MG63 (cell line): ENCODE results near the gene SH2B3. TPM values are rescaled to one million over a fixed set of nuclear protein-coding genes. Genes with fewer than 3 reads are reported as not detected.
"Not testable (repeated sequence)": the region's sequence is repeated elsewhere in the genome, so short reads cannot be mapped to it uniquely, and the experiment has no call there.

ENCODE experiments used
- DNase-seq: peaks from one replicate; pipeline ENCODE4 v3.0.0-alpha.2; 2020
- H3K27me3 ChIP-seq: fragments of 250-450 bp; sonication (Bioruptor Pico); 2 replicates; pipeline ENCODE4 v1.5.1; 2020; ENCODE audit warnings: mild to moderate bottlenecking, moderate library complexity
- H3K36me3 ChIP-seq: fragments of 250-450 bp; sonication (Bioruptor Pico); 2 replicates; pipeline ENCODE4 v1.5.1; 2020; ENCODE audit warnings: mild to moderate bottlenecking, moderate library complexity
- H3K4me3 ChIP-seq: fragments of 250-450 bp; sonication (Bioruptor Pico); 2 replicates; pipeline ENCODE4 v1.5.1; 2020; ENCODE audit warnings: mild to moderate bottlenecking, moderate library complexity
- H3K9me3 ChIP-seq: fragments of 250-450 bp; sonication (Bioruptor Pico); 2 replicates; pipeline ENCODE4 v1.5.1; 2020; ENCODE audit warnings: mild to moderate bottlenecking, moderate library complexity
- total RNA-seq: library from RNA; depleted of rRNA; stranded (reverse); fragments of >200 nt; shearing (Covaris generic); gene quantifications from 2 replicates; pipeline ENCODE4 v1.2.3, GENCODE V29; 2014; ENCODE audit warnings: low replicate concordance

SH2B3 gene
- total RNA-seq, 1 experiment from 2014 or later, result 12.8 TPM

DNA sequence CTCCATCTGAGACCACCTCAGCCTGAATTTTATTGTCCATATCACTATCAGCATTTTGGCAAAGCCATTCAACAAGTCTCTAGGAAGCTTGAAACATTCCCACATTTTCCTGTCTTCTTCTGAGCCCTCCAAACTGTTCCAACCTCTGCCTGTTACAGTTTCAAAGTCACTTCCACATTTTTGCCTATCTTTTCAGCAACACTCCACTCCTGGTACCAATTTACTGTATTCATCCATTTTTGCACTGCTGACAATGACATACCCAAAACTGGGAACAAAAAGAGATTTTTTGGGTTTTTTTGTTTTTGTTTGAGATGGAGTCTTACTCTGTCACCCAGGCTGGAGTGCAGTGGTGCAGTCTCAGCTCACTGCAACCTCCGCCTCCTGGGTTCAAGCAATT lies 32.5 kb upstream of the SH2B3 start:
- not testable (repeated sequence) for H3K27me3 ChIP-seq, H3K9me3 ChIP-seq, H3K4me3 ChIP-seq, DNase-seq, H3K36me3 ChIP-seq

DNA sequence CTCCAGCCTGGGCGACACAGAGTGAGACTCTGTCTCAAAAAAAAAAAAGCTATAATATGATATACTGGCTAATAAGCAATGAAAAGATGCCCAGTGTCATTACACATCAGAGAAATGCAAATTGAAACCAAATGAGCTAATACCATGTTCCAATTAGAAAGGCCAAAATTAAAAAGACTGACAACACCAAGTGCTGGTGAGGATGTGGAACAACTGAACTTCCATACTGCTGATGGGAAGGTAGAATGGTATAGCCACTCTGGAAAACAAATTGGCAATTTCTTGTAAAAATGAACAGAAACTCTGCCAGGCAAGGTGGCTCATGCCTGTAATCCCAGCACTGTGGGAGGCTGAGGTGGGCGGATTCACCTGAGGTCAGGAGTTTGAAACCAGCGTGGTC lies 28.3 kb upstream of the SH2B3 start:
- no peak for DNase-seq
- Histone ChIP-seq H3K36me3 (no peaks in the 10 kb centered on the region), H3K4me3 (no peak overlapping the region), H3K9me3 (no peaks in the 10 kb centered on the region), H3K27me3 (no peaks in the 10 kb centered on the region; the same call in 1 of the 2 replicates)

DNA sequence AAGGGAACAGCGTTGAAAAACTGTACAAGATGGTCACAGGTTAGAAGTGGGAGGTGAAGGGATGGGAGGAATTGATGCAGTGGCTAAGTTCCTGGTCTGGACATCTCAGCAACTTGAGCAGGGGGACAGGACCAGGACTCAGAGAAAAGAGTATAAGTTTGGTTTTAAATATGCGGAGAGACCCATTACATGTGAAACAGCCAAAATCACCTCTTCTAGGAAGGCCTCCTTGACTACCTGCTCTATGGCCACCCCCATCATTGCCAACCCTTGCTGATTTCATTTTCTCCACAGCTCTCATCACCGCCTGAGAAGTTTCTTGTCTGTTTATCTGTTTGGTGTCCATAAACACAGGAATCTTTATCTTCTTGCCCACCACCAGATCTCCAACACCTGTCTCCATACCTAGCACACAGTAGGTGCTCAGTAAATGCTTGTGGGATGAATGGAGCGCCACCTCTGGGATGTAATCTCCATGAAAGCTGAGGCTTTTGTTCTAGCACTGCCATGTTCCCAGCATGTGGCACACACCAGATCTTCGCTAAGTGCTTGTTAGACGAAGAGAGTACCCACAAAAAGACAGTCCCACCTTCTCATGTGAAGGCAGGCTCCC lies 25.7 kb upstream of the SH2B3 start:
- DNase-seq, result no peak
- Histone ChIP-seq H3K27me3 (no peaks in the 10 kb centered on the region; the same call in none of the 2 replicates), H3K9me3 (no peaks in the 10 kb centered on the region), H3K36me3 (no peaks in the 10 kb centered on the region), H3K4me3 (no peak overlapping the region)

DNA sequence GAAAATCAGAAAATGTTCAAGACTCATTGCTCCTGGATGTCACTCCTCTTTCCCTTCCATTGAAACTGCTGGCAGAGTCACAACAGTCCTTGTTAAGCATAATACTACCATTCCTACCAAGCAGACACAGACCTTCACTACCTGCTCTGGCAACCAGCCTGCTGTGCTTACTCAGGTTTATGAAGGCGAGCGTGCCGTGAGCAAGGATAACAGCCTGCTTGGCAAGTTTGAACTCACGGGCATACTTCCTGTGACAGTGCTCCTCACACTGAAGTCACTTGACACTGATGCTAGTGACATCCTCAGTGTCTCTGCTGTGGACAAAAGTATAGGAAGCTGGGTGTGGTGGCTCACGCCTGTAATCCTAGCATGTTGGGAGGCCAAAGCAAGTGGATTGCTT lies 21.1 kb upstream of the SH2B3 start:
- no peak overlapping the region for H3K4me3 ChIP-seq
- no peak for DNase-seq
- no peaks in the 10 kb centered on the region; the same call in 1 of the 2 replicates for H3K27me3 ChIP-seq
- no peaks in the 10 kb centered on the region for H3K9me3 ChIP-seq
- H3K36me3 ChIP-seq, result no peaks in the 10 kb centered on the region

GRCh38 chr12:111386885-111387284 lies 18.8 kb upstream of the SH2B3 start:
- peaks cover 1% of the 10 kb centered on the region for H3K27me3 ChIP-seq
- no peaks in the 10 kb centered on the region for H3K9me3 ChIP-seq
- no peak for DNase-seq
- no peak overlapping the region for H3K4me3 ChIP-seq
- no peaks in the 10 kb centered on the region for H3K36me3 ChIP-seq

- no peak for DNase-seq
- no peaks in the 10 kb centered on the region for H3K9me3 ChIP-seq
- peaks cover 4% of the 10 kb centered on the region for H3K27me3 ChIP-seq
- H3K4me3 ChIP-seq, result no peak overlapping the region
- no peaks in the 10 kb centered on the region for H3K36me3 ChIP-seq
Measured at GRCh38 chr12:111387747-111388323, 17.9 kb upstream of the SH2B3 start.

DNA sequence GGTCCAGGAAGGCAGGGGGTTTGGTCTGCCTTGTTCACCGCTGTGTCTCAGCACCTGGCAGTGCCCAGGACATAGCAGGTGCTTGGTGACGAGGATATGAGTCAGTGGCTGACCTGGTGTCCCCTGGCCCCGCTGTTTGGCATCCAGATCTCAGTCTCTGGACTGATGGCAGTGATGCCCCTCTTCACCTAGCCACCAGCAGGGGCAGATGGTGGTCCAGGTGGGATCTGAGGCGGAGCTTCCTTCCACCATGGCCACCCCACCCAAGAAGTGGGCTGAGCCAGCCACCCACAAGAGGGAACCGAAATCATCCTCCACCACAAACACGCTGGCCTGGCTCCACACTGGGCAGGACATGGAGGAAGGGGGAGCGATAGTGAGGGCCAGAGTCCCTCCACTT lies 16.1 kb upstream of the SH2B3 start:
- Histone ChIP-seq H3K4me3 (no peak overlapping the region), H3K36me3 (no peaks in the 10 kb centered on the region), H3K9me3 (no peaks in the 10 kb centered on the region), H3K27me3 (peaks cover 4% of the 10 kb centered on the region; the same call in 1 of the 2 replicates)
- DNase-seq, result no peak

- H3K36me3 ChIP-seq, result no peaks in the 10 kb centered on the region
- H3K27me3 ChIP-seq, result peaks cover 4% of the 10 kb centered on the region; the same call in 1 of the 2 replicates
- H3K4me3 ChIP-seq, result no peak overlapping the region
- no peak for DNase-seq
- no peaks in the 10 kb centered on the region for H3K9me3 ChIP-seq
Measured at GRCh38 chr12:111390910-111391309, 14.8 kb upstream of the SH2B3 start.

DNA sequence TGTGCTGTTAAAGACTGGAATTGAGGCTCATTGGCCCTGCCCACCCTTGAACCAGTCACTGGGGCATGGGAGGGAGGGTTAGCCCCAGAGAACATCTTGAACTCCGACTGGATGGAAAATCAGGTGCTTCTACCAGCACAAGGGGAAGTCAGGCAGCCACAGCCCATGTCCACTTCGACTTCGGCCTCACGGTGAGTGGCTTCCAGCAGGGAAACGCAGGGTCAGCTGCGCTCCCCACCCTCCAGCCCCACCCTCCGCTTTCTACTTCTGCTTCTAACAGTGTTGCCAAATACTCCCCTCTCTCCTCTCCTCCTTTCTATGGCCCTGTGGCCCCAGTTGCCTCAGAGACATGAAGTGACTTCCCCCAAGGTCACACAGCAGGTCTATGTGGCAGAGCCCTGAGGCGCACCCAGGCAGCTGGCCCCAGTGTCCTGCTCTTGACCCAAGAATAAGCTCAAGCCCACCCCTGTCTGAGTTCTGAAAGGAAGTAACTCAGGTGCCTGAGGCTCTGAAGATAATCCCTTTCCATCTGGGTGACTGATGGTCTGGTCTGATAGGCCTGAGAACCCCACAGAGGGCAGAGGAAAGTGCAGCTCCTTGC lies 11.9 kb upstream of the SH2B3 start:
- H3K27me3 ChIP-seq, result peaks cover 4% of the 10 kb centered on the region; the same call in 1 of the 2 replicates
- no peak overlapping the region for H3K4me3 ChIP-seq
- DNase-seq, result no peak
- no peaks in the 10 kb centered on the region for H3K36me3 ChIP-seq
- no peaks in the 10 kb centered on the region for H3K9me3 ChIP-seq

DNA sequence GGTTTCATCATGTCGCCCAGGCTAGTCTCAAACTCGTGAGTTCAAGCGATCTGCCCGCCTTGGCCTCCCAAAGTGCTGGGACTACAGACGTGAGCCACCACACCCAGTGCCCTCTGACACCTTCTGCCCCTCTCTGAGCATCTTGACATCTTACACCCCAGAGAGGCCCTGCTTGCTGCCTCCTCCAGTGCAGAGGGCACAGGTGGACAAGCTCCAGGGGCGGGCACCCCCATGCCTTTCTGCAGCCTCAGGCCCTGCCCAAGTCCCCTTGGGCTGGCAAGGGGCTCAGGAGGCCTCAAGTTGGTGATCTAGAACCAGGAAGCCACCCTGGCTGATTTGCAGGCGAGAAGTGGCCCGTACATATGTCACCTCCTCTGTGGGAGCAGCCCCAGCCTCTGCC lies 11.2 kb upstream of the SH2B3 start:
- no peak overlapping the region for H3K4me3 ChIP-seq
- DNase-seq, result no peak

DNA sequence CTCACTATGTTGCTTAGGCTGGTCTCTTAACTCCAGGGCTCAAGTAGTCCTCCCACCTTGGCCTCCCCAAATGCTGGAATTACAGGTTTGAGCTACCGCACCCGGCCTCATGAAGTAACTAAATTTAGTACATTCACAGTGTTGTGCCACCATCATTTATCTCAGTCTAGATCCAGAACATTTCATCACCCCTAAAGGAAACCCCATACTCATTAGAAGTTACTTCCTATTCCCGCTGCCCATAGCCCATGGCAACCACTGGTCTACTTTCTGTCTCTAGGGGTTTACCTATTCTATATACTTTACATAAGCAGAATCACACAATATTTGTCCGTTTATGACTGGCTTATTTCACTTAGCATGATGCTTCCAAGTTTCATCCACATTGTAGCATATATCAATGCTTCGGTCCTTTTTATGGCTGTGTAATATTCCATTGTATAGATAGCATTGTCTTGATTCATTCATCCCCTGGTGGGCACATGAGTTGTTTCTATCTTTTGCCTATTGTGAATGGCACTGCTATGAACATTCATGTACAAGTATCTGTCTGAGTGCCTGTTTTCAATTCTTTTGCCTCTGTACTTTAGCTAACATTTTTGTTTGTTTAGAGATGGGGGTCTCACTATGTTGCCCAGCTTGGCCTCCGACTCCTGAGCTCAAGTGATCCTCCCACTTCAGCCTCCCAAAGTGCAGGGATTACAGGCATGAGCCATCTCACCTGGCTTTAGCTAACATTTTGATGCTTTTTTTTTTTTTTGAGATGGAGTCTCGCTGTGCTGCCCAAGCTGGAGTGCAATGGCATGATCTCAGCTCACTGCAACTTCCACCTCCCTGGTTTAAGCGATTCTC lies 10.2 kb upstream of the SH2B3 start:
- no peak overlapping the region for H3K4me3 ChIP-seq
- H3K9me3 ChIP-seq, result no peaks in the 10 kb centered on the region
- no peak for DNase-seq
- peaks cover 4% of the 10 kb centered on the region; the same call in 1 of the 2 replicates for H3K27me3 ChIP-seq
- no peaks in the 10 kb centered on the region for H3K36me3 ChIP-seq

More for the DNA sequence above, 11.2 kb upstream of the SH2B3 start:
- no peaks in the 10 kb centered on the region for H3K36me3 ChIP-seq
- peaks cover 4% of the 10 kb centered on the region; the same call in 1 of the 2 replicates for H3K27me3 ChIP-seq
- no peaks in the 10 kb centered on the region for H3K9me3 ChIP-seq

GRCh38 chr12:111396271-111396670 lies 9.5 kb upstream of the SH2B3 start:
- H3K4me3 ChIP-seq, DNase-seq, H3K36me3 ChIP-seq, H3K9me3 ChIP-seq, H3K27me3 ChIP-seq: not testable (repeated sequence)

GRCh38 chr12:111396726-111397445 lies 8.8 kb upstream of the SH2B3 start:
- peak overlapping the region; percentile 31 for H3K4me3 ChIP-seq
- H3K9me3 ChIP-seq, result no peaks in the 10 kb centered on the region
- DNase-seq, result peak; percentile 80
- H3K27me3 ChIP-seq, result peaks cover 3% of the 10 kb centered on the region; the same call in 1 of the 2 replicates
- H3K36me3 ChIP-seq, result no peaks in the 10 kb centered on the region

- Histone ChIP-seq H3K27me3 (no peaks in the 10 kb centered on the region), H3K4me3 (no peak overlapping the region), H3K9me3 (no peaks in the 10 kb centered on the region), H3K36me3 (no peaks in the 10 kb centered on the region)
- DNase-seq, result no peak
Measured at GRCh38 chr12:111398530-111398929, 7.2 kb upstream of the SH2B3 start.

GRCh38 chr12:111399741-111400404 lies 5.8 kb upstream of the SH2B3 start:
- H3K36me3 ChIP-seq, DNase-seq, H3K9me3 ChIP-seq, H3K27me3 ChIP-seq, H3K4me3 ChIP-seq: not testable (repeated sequence)

DNA sequence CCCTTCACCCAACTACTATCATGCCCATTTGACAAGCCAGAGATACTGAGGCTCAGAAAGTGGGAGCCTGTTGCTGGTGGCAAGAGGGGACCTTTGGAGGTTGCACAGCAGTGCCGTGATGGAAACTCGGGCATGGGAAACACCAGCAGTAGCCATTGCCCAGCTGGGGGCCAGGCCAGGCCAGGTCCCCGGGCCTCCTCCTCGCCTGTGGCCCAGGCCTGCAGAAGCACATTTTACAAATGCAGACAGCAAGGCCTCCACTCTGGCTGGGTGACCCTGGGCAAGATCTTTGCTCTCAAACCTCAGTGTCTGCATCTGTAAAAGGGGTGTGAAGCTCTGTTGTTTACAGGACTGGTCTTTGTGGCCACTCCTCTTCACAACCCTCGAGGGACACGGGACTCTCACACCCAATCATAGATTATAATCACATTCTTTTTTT lies 4.5 kb upstream of the SH2B3 start:
- H3K9me3 ChIP-seq, result no peaks in the 10 kb centered on the region
- H3K36me3 ChIP-seq, result no peaks in the 10 kb centered on the region
- DNase-seq, result no peak
- H3K4me3 ChIP-seq, result no peak overlapping the region
- no peaks in the 10 kb centered on the region for H3K27me3 ChIP-seq
